OCI-LY1 (cell line): ENCODE data around the gene NKAIN2.

Experiments
- H2AFZ ChIP-seq: fragments of 200-600 bp; sonication (generic), shearing (Covaris generic); 2 replicates; pipeline ENCODE4 v1.6.0; 2014; ENCODE audit warnings: antibody characterized with exemption, mild to moderate bottlenecking, low read length
- H3F3A ChIP-seq: fragments of 200-600 bp; sonication (generic), shearing (Covaris generic); 2 replicates; pipeline ENCODE4 v1.6.0; 2014; ENCODE audit warnings: mild to moderate bottlenecking, antibody characterized with exemption, low read length, moderate library complexity; ENCODE audit not compliant: insufficient read depth
- H3K27ac ChIP-seq: fragments of 200-600 bp; sonication (generic); 2 replicates; pipeline ENCODE4 v1.5.1; 2014; ENCODE audit warnings: low read length, mixed run types, mild to moderate bottlenecking, low read depth; ENCODE audit not compliant: poor library complexity, severe bottlenecking
- H3K27me3 ChIP-seq: fragments of 200-600 bp; sonication (generic); 2 replicates; pipeline ENCODE4 v1.6.0; 2014; ENCODE audit warnings: antibody characterized with exemption, mild to moderate bottlenecking, low read length, moderate library complexity; ENCODE audit not compliant: insufficient read depth
- H3K36me3 ChIP-seq: fragments of 200-600 bp; sonication (generic); 2 replicates; pipeline ENCODE4 v1.6.1; 2014; ENCODE audit warnings: mild to moderate bottlenecking, antibody characterized with exemption, low read length, moderate library complexity, mixed read lengths; ENCODE audit not compliant: insufficient read depth
- H3K4me1 ChIP-seq: fragments of 200-600 bp; sonication (generic); 2 replicates; pipeline ENCODE4 v1.5.1; 2014; ENCODE audit warnings: mild to moderate bottlenecking, low read length, moderate library complexity; ENCODE audit not compliant: insufficient read depth, severe bottlenecking
- H3K4me2 ChIP-seq: fragments of 200-600 bp; sonication (generic), shearing (Covaris generic); 2 replicates; pipeline ENCODE4 v1.6.1; 2014; ENCODE audit warnings: low read length
- H3K4me3 ChIP-seq: fragments of 200-600 bp; sonication (generic); 2 replicates; pipeline ENCODE4 v1.5.1; 2014; ENCODE audit warnings: low read length, low read depth, mild to moderate bottlenecking, mixed read lengths; ENCODE audit not compliant: poor library complexity, severe bottlenecking
- H3K79me2 ChIP-seq: fragments of 200-600 bp; shearing (Covaris generic); 2 replicates; pipeline ENCODE4 v1.6.1; 2016; ENCODE audit warnings: mixed run types, low read length, mixed read lengths; ENCODE audit not compliant: insufficient read depth
- H3K9ac ChIP-seq: fragments of 200-600 bp; sonication (generic), shearing (Covaris generic); 2 replicates; pipeline ENCODE4 v1.6.1; 2014; ENCODE audit warnings: mild to moderate bottlenecking, low read length, mixed read lengths
- H3K9me2 ChIP-seq: fragments of 200-600 bp; sonication (generic), shearing (Covaris generic); 2 replicates; pipeline ENCODE4 v1.6.1; 2014; ENCODE audit warnings: low read depth, mild to moderate bottlenecking, low read length, mixed read lengths
- H3K9me3 ChIP-seq: fragments of 200-600 bp; shearing (Covaris generic); 2 replicates; pipeline ENCODE4 v1.6.1; 2014; ENCODE audit warnings: low read length, mixed read lengths
- H4K20me1 ChIP-seq: fragments of 200-600 bp; sonication (generic), shearing (Covaris generic); 2 replicates; pipeline ENCODE4 v1.6.0; 2016; ENCODE audit warnings: mild to moderate bottlenecking, low read length; ENCODE audit not compliant: insufficient read depth
- CTCF ChIP-seq: fragments of 200-600 bp; sonication (generic), shearing (Covaris generic); IDR thresholded peaks from 2 replicates; pipeline ENCODE4 v1.5.1; 2017; ENCODE audit warnings: mild to moderate bottlenecking, antibody characterized with exemption, low read length, moderate library complexity, mixed read lengths
- EZH2 ChIP-seq: fragments of 200-600 bp; sonication (generic), shearing (Covaris generic); IDR thresholded peaks from 2 replicates; pipeline ENCODE4 v1.8.0; 2017; ENCODE audit warnings: borderline replicate concordance, mixed run types, mild to moderate bottlenecking, antibody characterized with exemption, low read length, moderate library complexity, mixed read lengths

NKAIN2 gene

GRCh38 chr6:124738482-124738881 is 934.8 kb downstream of the NKAIN2 start:
- Histone ChIP-seq H3K4me1 (no peaks in the 10 kb centered on the region), H3K36me3 (no peaks in the 10 kb centered on the region), H3K9me2 (no peaks in the 10 kb centered on the region), H3F3A (no peaks in the 10 kb centered on the region), H3K4me2 (no peak overlapping the region), H3K9ac (no peak overlapping the region), H2AFZ (no peak overlapping the region), H3K4me3 (no peak overlapping the region), H3K27me3 (no peaks in the 10 kb centered on the region), H4K20me1 (no peaks in the 10 kb centered on the region), H3K27ac (no peak overlapping the region), H3K79me2 (no peaks in the 10 kb centered on the region), H3K9me3 (no peaks in the 10 kb centered on the region)
- TF ChIP-seq EZH2 (no peak), CTCF (no peak)

GRCh38 chr6:124741341-124741740 is 937.7 kb downstream of the NKAIN2 start:
- no peak overlapping the region for H3K9ac ChIP-seq
- no peak overlapping the region for H3K27ac ChIP-seq
- no peak overlapping the region for H2AFZ ChIP-seq
- no peaks in the 10 kb centered on the region for H3K79me2 ChIP-seq
- no peaks in the 10 kb centered on the region for H3K36me3 ChIP-seq
- H3K9me2 ChIP-seq: no peaks in the 10 kb centered on the region
- H4K20me1 ChIP-seq: no peaks in the 10 kb centered on the region
- H3K9me3 ChIP-seq: no peaks in the 10 kb centered on the region
- H3K4me1 ChIP-seq: no peaks in the 10 kb centered on the region
- TF ChIP-seq EZH2: no peak
- TF ChIP-seq CTCF: no peak
- no peaks in the 10 kb centered on the region for H3K27me3 ChIP-seq
- H3F3A ChIP-seq: no peaks in the 10 kb centered on the region
- no peak overlapping the region for H3K4me2 ChIP-seq
- H3K4me3 ChIP-seq: no peak overlapping the region

DNA sequence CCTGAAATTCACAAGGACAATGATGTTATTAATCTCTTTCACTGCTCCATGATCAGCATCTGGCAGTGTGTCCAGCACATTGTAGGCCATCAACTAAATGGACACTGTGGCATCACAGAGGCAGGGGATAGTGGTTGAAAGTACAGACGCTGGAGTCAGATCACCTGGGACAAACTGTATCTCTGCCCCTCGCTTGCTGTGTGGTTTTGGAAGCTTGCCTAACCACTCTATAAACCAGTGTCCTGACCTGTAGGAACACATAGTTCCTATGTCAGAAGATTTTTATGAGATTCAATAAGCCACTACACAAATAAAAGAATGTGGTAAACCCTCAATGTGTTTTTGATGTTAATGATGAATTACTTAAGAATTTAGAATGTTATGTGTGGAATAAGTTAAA is 939.3 kb downstream of the NKAIN2 start:
- H3K9me2 ChIP-seq: no peaks in the 10 kb centered on the region
- no peak overlapping the region for H3K4me2 ChIP-seq
- TF ChIP-seq EZH2: no peak
- no peak for TF ChIP-seq CTCF
- no peaks in the 10 kb centered on the region for H3K9me3 ChIP-seq
- H3K9ac ChIP-seq: no peak overlapping the region
- no peaks in the 10 kb centered on the region for H4K20me1 ChIP-seq
- H2AFZ ChIP-seq: no peak overlapping the region
- no peaks in the 10 kb centered on the region for H3K27me3 ChIP-seq
- no peaks in the 10 kb centered on the region for H3K4me1 ChIP-seq
- H3K4me3 ChIP-seq: no peak overlapping the region
- no peaks in the 10 kb centered on the region for H3K79me2 ChIP-seq
- H3K27ac ChIP-seq: no peak overlapping the region
- no peaks in the 10 kb centered on the region for H3K36me3 ChIP-seq
- no peaks in the 10 kb centered on the region for H3F3A ChIP-seq
